Body of pancreas (tissue), 4 donors: Measurements from ENCODE around the gene NRXN2. TPM values are rescaled to one million over a fixed set of nuclear protein-coding genes. Genes with fewer than 3 reads are reported as not detected.

Source experiments
- ATAC-seq: fragments of 150-250 bp; one replicate; pipeline ENCODE4 v1.9.1; 2016
- DNase-seq, 4 donors: peaks; one replicate each; pipeline ENCODE4 v3.0.0-alpha.2; 2019
- H3K27ac ChIP-seq, 4 donors: fragments of 200-600 bp; sonication (generic); 1 replicate in 3 of 4; 2 replicates in 1 of 4; pipeline versions ENCODE4 v1.5.1 to v1.6.1; 2016 to 2019; ENCODE audit warnings: mild to moderate bottlenecking in 1 of 4, mixed read lengths in 1 of 4, moderate library complexity in 1 of 4
- H3K27me3 ChIP-seq, 2 donors: fragments of 200-600 bp; sonication (generic); one replicate each; pipeline ENCODE4 v1.6.0; 2016; ENCODE audit warnings: mild to moderate bottlenecking in 1 of 2
- H3K36me3 ChIP-seq, 2 donors: fragments of 200-600 bp; sonication (generic); replicated peaks in 1 of 2; 2 replicates each; pipeline ENCODE4 v1.5.1; 2016; ENCODE audit warnings: low read depth in 2 of 2; ENCODE audit not compliant: insufficient read depth in 1 of 2
- H3K4me1 ChIP-seq: fragments of 200-600 bp; sonication (generic); one replicate; pipeline ENCODE4 v1.6.0; 2016
- H3K4me3 ChIP-seq, 2 donors: fragments of 200-600 bp; sonication (generic); 1 replicate in 1 of 2; 2 replicates in 1 of 2; pipeline ENCODE4 v1.5.1; 2016 to 2019
- H3K9me3 ChIP-seq, 3 donors: fragments of 200-600 bp; sonication (generic); 1 replicate in 2 of 3; 2 replicates in 1 of 3; pipeline ENCODE4 v1.5.1; 2016
- POLR2A ChIP-seq, 3 donors: fragments of 450-650 bp; IDR thresholded peaks; one replicate each; pipeline ENCODE4 v1.6.1; 2016; ENCODE audit warnings: antibody characterized with exemption in 3 of 3, mild to moderate bottlenecking in 2 of 3
- WGBS, 2 donors: methylation state at CpG; one replicate each; pipeline ENCODE4 v1.1.5; 2017; 5-methylcytosine and 5-hydroxymethylcytosine counted together
- intact Hi-C: fragments of 100-400 bp; cut with DNase I; formaldehyde crosslinking; loops from one replicate; pipeline ENCODE4 v1.15.1; 2023
- total RNA-seq, 2 donors: library from RNA; depleted of rRNA; stranded (reverse); fragments of >200 nt; gene quantifications; one replicate each; pipeline ENCODE4 v1.1.0, GENCODE V29; 2016
- TF ChIP-seq, protein P1 (sequence below), 7 experiments: fragments of 450-650 bp in 4 of 7; fragments of 200-600 bp in 3 of 7; sonication (generic) in 3 of 7; IDR thresholded peaks; one replicate each; pipeline ENCODE4 v1.5.1; 2016 to 2019; ENCODE audit warnings: antibody characterized with exemption in 7 of 7

Gene NRXN2
- total RNA-seq, 2 donors from 2014 or later: 1.3 to 4.9 TPM

GRCh38 chr11:64694026-64694755 is 28.8 kb downstream of the NRXN2 start:
- no peak for TF ChIP-seq POLR2A (IDR thresholded peaks at IDR 0.05)
- TF ChIP-seq, protein P1, sequence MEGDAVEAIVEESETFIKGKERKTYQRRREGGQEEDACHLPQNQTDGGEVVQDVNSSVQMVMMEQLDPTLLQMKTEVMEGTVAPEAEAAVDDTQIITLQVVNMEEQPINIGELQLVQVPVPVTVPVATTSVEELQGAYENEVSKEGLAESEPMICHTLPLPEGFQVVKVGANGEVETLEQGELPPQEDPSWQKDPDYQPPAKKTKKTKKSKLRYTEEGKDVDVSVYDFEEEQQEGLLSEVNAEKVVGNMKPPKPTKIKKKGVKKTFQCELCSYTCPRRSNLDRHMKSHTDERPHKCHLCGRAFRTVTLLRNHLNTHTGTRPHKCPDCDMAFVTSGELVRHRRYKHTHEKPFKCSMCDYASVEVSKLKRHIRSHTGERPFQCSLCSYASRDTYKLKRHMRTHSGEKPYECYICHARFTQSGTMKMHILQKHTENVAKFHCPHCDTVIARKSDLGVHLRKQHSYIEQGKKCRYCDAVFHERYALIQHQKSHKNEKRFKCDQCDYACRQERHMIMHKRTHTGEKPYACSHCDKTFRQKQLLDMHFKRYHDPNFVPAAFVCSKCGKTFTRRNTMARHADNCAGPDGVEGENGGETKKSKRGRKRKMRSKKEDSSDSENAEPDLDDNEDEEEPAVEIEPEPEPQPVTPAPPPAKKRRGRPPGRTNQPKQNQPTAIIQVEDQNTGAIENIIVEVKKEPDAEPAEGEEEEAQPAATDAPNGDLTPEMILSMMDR (IDR thresholded peaks at IDR 0.05): no peak

DNA sequence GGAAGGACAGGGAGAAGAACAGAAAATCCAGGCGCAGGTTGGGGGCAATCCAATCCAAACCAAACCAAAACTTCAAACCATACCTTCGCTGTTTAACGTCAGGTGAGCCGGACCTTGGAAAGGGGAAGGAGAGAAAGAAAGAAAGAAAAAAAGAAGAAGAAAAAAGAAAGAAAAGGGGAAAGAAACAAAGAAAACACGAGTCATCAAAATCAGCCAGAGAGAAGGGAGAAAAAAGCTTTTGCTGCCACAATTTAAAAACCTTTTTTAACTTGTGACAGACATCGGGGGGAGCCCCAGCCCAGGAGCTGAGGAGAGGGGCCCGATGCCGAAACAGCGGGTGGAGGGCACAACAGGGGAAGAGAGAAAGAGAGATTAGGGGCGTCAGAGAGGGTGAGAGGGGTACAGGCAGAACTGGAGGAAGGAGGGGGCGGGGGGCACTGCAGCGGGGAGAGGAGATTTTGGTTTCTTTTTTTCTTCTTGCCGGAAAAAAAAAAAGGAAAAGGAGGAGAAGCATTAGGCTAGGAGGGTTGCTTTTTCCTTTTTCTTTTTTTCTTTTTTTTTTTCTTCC is 30.1 kb downstream of the NRXN2 start:
- H3K4me1 ChIP-seq: peaks cover 12% of the 10 kb centered on the region
- no peaks in the 10 kb centered on the region for H3K27me3 ChIP-seq
- DNase-seq: no peak
- no peak overlapping the region for H3K27ac ChIP-seq
- intact Hi-C loops: no loop called here
- 29 to 31% methylated on average over 13 of the region's 13 CpGs for WGBS, 2 donors
- H3K9me3 ChIP-seq: no peaks in the 10 kb centered on the region
- no peak for ATAC-seq
- no peak overlapping the region for H3K4me3 ChIP-seq
- no peaks in the 10 kb centered on the region for H3K36me3 ChIP-seq
- no peak for TF ChIP-seq POLR2A (IDR thresholded peaks at IDR 0.05)
- TF ChIP-seq, protein P1 (IDR thresholded peaks at IDR 0.05): no peak

More at GRCh38 chr11:64694026-64694755, 28.8 kb downstream of the NRXN2 start:
- ATAC-seq: no peak
- intact Hi-C loops: no loop called here
- no peak overlapping the region for H3K4me3 ChIP-seq
- H3K36me3 ChIP-seq: no peaks in the 10 kb centered on the region
- H3K27me3 ChIP-seq: no peaks in the 10 kb centered on the region
- no peaks in the 10 kb centered on the region for H3K4me1 ChIP-seq
- WGBS, 2 donors: 51 to 62% methylated on average over 3 to 4 of the region's 4 CpGs
- H3K27ac ChIP-seq: no peak overlapping the region
- no peak for DNase-seq
- no peaks in the 10 kb centered on the region for H3K9me3 ChIP-seq

- intact Hi-C loops: no loop called here
Measured at GRCh38 chr11:64691543-64691942, 31.5 kb downstream of the NRXN2 start.

GRCh38 chr11:64690235-64690634 is 32.8 kb downstream of the NRXN2 start:
- no peak for TF ChIP-seq POLR2A (IDR thresholded peaks at IDR 0.05)
- TF ChIP-seq, protein P1 (IDR thresholded peaks at IDR 0.05): no peak

More at GRCh38 chr11:64691543-64691942, 31.5 kb downstream of the NRXN2 start:
- Histone ChIP-seq H3K36me3 (no peaks in the 10 kb centered on the region), H3K27me3 (no peaks in the 10 kb centered on the region), H3K4me3 (no peak overlapping the region), H3K27ac (no peak overlapping the region), H3K4me1 (peaks cover 20% of the 10 kb centered on the region), H3K9me3 (no peaks in the 10 kb centered on the region)
- 89 to 100% methylated on average over 1 of the region's 1 CpG for WGBS, 2 donors
- ATAC-seq (no peak), DNase-seq (no peak)
- TF ChIP-seq POLR2A (IDR thresholded peaks at IDR 0.05): no peak
- TF ChIP-seq, protein P1 (IDR thresholded peaks at IDR 0.05): no peak

More at GRCh38 chr11:64690235-64690634, 32.8 kb downstream of the NRXN2 start:
- H3K4me3 ChIP-seq: no peak overlapping the region
- H3K9me3 ChIP-seq: no peaks in the 10 kb centered on the region
- intact Hi-C loops: no loop called here
- H3K27me3 ChIP-seq: no peaks in the 10 kb centered on the region
- H3K4me1 ChIP-seq: peaks cover 20% of the 10 kb centered on the region
- WGBS, 2 donors: 59 to 73% methylated on average over 5 to 8 of the region's 8 CpGs
- no peaks in the 10 kb centered on the region for H3K36me3 ChIP-seq
- no peak overlapping the region for H3K27ac ChIP-seq
- DNase-seq (no peak), ATAC-seq (no peak)
